HCT116 (cell line): ENCODE data around the gene DIPK1A.

ENCODE experiments used
- CBX3 ChIP-seq: IDR thresholded peaks from 2 replicates; pipeline ENCODE4 v1.6.1; 2012; ENCODE audit warnings: low read depth
- CEBPB ChIP-seq: IDR thresholded peaks from 2 replicates; pipeline ENCODE4 v1.6.1; 2012; ENCODE audit warnings: low read depth
- CTCF ChIP-seq, 3 experiments: fragments of 200-600 bp in 1 of 3; sonication (generic) in 1 of 3; IDR thresholded peaks in 2 of 3; conservative IDR thresholded peaks in 1 of 3; 2 replicates each; pipeline ENCODE4 v1.5.1; 2012 to 2017; ENCODE audit warnings: low read depth in 2 of 3, low read length in 2 of 3, antibody characterized with exemption in 1 of 3, borderline replicate concordance in 1 of 3, control low read depth in 1 of 3, mild to moderate bottlenecking in 1 of 3, mixed read lengths in 1 of 3, mixed run types in 1 of 3, moderate library complexity in 1 of 3; ENCODE audit not compliant: insufficient read depth in 1 of 3
- EGR1 ChIP-seq: IDR thresholded peaks from 2 replicates; pipeline ENCODE4 v1.6.1; 2012; ENCODE audit warnings: low read depth
- ELF1 ChIP-seq: IDR thresholded peaks from 2 replicates; pipeline ENCODE4 v1.6.1; 2012; ENCODE audit warnings: low read depth, borderline replicate concordance
- EZH2phosphoT487 ChIP-seq: fragments of 200-600 bp; IDR thresholded peaks from 2 replicates; pipeline ENCODE4 v1.6.1; 2018; ENCODE audit warnings: antibody characterized with exemption, borderline replicate concordance
- POLR2A ChIP-seq: IDR thresholded peaks from 2 replicates; pipeline ENCODE4 v1.7.0; 2011; ENCODE audit warnings: borderline replicate concordance; ENCODE audit not compliant: insufficient read depth, insufficient read length; ENCODE audit errors: extremely low read depth
- POLR2AphosphoS5 ChIP-seq: IDR thresholded peaks from 2 replicates; pipeline ENCODE4 v1.6.1; 2011; ENCODE audit warnings: mild to moderate bottlenecking, low read depth, low read length, moderate library complexity
- RAD21 ChIP-seq: IDR thresholded peaks from 2 replicates; pipeline ENCODE4 v1.6.1; 2012; ENCODE audit warnings: low read depth, mild to moderate bottlenecking
- REST ChIP-seq: IDR thresholded peaks from 2 replicates; pipeline ENCODE4 v1.6.1; 2012; ENCODE audit warnings: low read depth
- YY1 ChIP-seq: IDR thresholded peaks from 2 replicates; pipeline ENCODE4 v1.6.1; 2011; ENCODE audit warnings: low read length, low read depth, moderate library complexity, mild to moderate bottlenecking; ENCODE audit not compliant: insufficient replicate concordance; ENCODE audit errors: extremely low read depth
- ZNF274 ChIP-seq: fragments of 200-500 bp; sonication (Bioruptor generic); IDR thresholded peaks from 2 replicates; pipeline ENCODE4 v1.6.1; 2014; ENCODE audit warnings: mild to moderate bottlenecking, low read depth, low read length, inconsistent platforms

DNA sequence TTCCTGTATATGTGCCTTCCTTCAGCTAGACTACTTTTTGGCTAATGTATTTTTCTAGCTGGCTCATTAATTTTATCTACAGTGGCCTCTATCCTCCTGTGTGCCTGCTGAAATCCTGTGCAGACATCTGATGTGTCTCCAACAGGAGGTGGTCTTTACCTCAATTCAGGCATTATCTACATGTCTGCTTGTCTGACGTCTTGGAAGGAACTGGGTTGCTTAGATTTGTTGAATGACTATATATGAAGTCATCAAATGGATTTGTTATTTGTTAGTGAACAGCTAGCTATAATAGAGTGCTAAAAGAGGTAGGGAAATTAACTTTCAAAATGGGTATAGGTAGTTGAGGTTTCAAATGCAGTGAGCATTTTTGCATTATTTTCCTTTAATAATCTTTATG lies 122.7 kb downstream of the DIPK1A start:
- TF ChIP-seq POLR2A, result no peak
- no peak for TF ChIP-seq EGR1
- no peak for TF ChIP-seq CTCF (IDR thresholded peaks at IDR 0.05 in 2 of 3, conservative IDR thresholded peaks at IDR 0.05 in 1 of 3; ENCODE audit: borderline replicate concordance in 1 of 3, insufficient read depth in 1 of 3, low read depth in 2 of 3, low read length in 2 of 3)
- no peak for TF ChIP-seq ZNF274
- TF ChIP-seq CEBPB, result no peak
- no peak for TF ChIP-seq CBX3
- no peak for TF ChIP-seq POLR2AphosphoS5
- TF ChIP-seq YY1, result no peak
- no peak for TF ChIP-seq RAD21
- no peak for TF ChIP-seq REST
- TF ChIP-seq ELF1, result no peak
- TF ChIP-seq EZH2phosphoT487, result no peak
